Dermis microvascular lymphatic vessel endothelial cell (primary cell): ENCODE measurements around the gene MYL5. TPM values are rescaled to one million over a fixed set of nuclear protein-coding genes. Genes with fewer than 3 reads are reported as not detected.
"Not testable (repeated sequence)": the region's sequence is repeated elsewhere in the genome, so short reads cannot be mapped to it uniquely, and the experiment has no call there.

ENCODE experiments used
- DNase-seq, 2 donors: peaks; one replicate each; pipeline versions ENCODE4 v3.0.0 to v3.0.0-alpha.2; 2010; ENCODE audit warnings: low read depth in 2 of 2
- total RNA-seq: library from RNA; depleted of rRNA; stranded (reverse); fragments of >200 nt; gene quantifications from 2 replicates; pipeline ENCODE4 v1.2.1, GENCODE V29; 2014

The MYL5 gene
- total RNA-seq, 1 donor from 2014 or later = 11.2 TPM

GRCh38 chr4:683982-684622 lies 9.8 kb downstream of the MYL5 start:
- peak; percentile 43 to 71 for DNase-seq

GRCh38 chr4:684623-685327 lies 10.4 kb downstream of the MYL5 start:
- DNase-seq = no peak

GRCh38 chr4:685679-686412 lies 11.5 kb downstream of the MYL5 start:
- DNase-seq = no peak

GRCh38 chr4:686413-687040 lies 12.2 kb downstream of the MYL5 start:
- DNase-seq = no peak

- DNase-seq = peak; percentile 69 to 83
Observed at GRCh38 chr4:687048-687970, 13.0 kb downstream of the MYL5 start.

- DNase-seq = no peak
Observed at GRCh38 chr4:687971-688853, 13.9 kb downstream of the MYL5 start.

- DNase-seq = no peak
Observed at GRCh38 chr4:688854-689681, 14.7 kb downstream of the MYL5 start, which contains the start of gene SLC49A3. TSS of gene SLC49A3 (minus strand) at chr4:689151. CDS start at chr4:689127, 24 bp downstream.

GRCh38 chr4:689723-690122 lies 15.4 kb downstream of the MYL5 start:
- DNase-seq = no peak

GRCh38 chr4:692771-693554 lies 18.6 kb downstream of the MYL5 start:
- no peak for DNase-seq

- not testable (repeated sequence) for DNase-seq
Observed at GRCh38 chr4:694341-694940, 20.1 kb downstream of the MYL5 start.

- no peak for DNase-seq
Observed at GRCh38 chr4:699816-700580, 25.7 kb downstream of the MYL5 start.

GRCh38 chr4:700587-701264 lies 26.4 kb downstream of the MYL5 start:
- DNase-seq = no peak

- DNase-seq = no peak
Observed at GRCh38 chr4:702618-703048, 28.3 kb downstream of the MYL5 start.

- no peak for DNase-seq
Observed at GRCh38 chr4:703336-704197, 29.2 kb downstream of the MYL5 start.

- DNase-seq = no peak
Observed at GRCh38 chr4:704198-704891, 30.0 kb downstream of the MYL5 start.
